Fibroblast of lung (primary cell): ENCODE measurements around the gene EIF1AD. TPM values are rescaled to one million over a fixed set of nuclear protein-coding genes. Genes with fewer than 3 reads are reported as not detected.

Experiments
- DNase-seq, 2 donors: peaks; one replicate each; pipeline versions ENCODE4 v3.0.0 to v3.0.0-alpha.2; 2010; ENCODE audit warnings: low read depth in 2 of 2
- H2AFZ ChIP-seq: 2 replicates; pipeline ENCODE4 v1.5.1; 2012; ENCODE audit warnings: low read length, control low read depth, inconsistent platforms
- H3K27ac ChIP-seq: 2 replicates; pipeline ENCODE4 v1.5.1; 2011; ENCODE audit warnings: low read length, control low read depth; ENCODE audit not compliant: insufficient read depth
- H3K27me3 ChIP-seq: 2 replicates; pipeline ENCODE4 v1.5.1; 2011; ENCODE audit warnings: mild to moderate bottlenecking, low read length; ENCODE audit not compliant: control insufficient read depth, insufficient read depth
- H3K36me3 ChIP-seq: 2 replicates; pipeline ENCODE4 v1.5.1; 2011; ENCODE audit warnings: low read length; ENCODE audit not compliant: control insufficient read depth, insufficient read depth
- H3K4me1 ChIP-seq: 2 replicates; pipeline ENCODE4 v1.5.1; 2011; ENCODE audit warnings: low read length; ENCODE audit not compliant: control insufficient read depth, insufficient read depth; ENCODE audit errors: extremely low read depth
- H3K4me2 ChIP-seq: 2 replicates; pipeline ENCODE4 v1.5.1; 2011; ENCODE audit warnings: low read length, control low read depth; ENCODE audit not compliant: insufficient read depth; ENCODE audit errors: extremely low read depth
- H3K4me3 ChIP-seq, 4 experiments: fragments of 200-600 bp in 1 of 4; sonication (generic) in 1 of 4; replicated peaks in 1 of 4; 2 replicates each; pipeline ENCODE4 v1.5.1; 2011 to 2016; ENCODE audit warnings: low read length in 4 of 4, low read depth in 3 of 4, mild to moderate bottlenecking in 3 of 4, control low read depth in 2 of 4, inconsistent platforms in 1 of 4, mixed read lengths in 1 of 4; ENCODE audit not compliant: insufficient read depth in 1 of 4; ENCODE audit errors: control extremely low read depth in 1 of 4
- H3K79me2 ChIP-seq: 2 replicates; pipeline ENCODE4 v1.5.1; 2012; ENCODE audit warnings: mild to moderate bottlenecking, low read length, inconsistent platforms; ENCODE audit not compliant: control insufficient read depth, insufficient read depth
- H3K9ac ChIP-seq: 2 replicates; pipeline ENCODE4 v1.5.1; 2011; ENCODE audit warnings: mild to moderate bottlenecking, low read length, control low read depth; ENCODE audit not compliant: insufficient read depth
- H3K9me3 ChIP-seq: 2 replicates; pipeline ENCODE4 v1.5.1; 2012; ENCODE audit warnings: low read depth, low read length; ENCODE audit not compliant: control insufficient read depth, insufficient read depth
- H4K20me1 ChIP-seq: 2 replicates; pipeline ENCODE4 v1.5.1; 2011; ENCODE audit warnings: low read length; ENCODE audit not compliant: control insufficient read depth, insufficient read depth; ENCODE audit errors: extremely low read depth
- CTCF ChIP-seq, 2 donors: IDR thresholded peaks in 1 of 2; conservative IDR thresholded peaks in 1 of 2; 1 replicate in 1 of 2; 2 replicates in 1 of 2; pipeline ENCODE4 v1.5.1; 2011 to 2012; ENCODE audit warnings: low read length in 2 of 2, control low read depth in 1 of 2, inconsistent platforms in 1 of 2, low read depth in 1 of 2, mild to moderate bottlenecking in 1 of 2
- EZH2 ChIP-seq: IDR thresholded peaks from 2 replicates; pipeline ENCODE4 v1.5.1; 2012; ENCODE audit warnings: low read length, control low read depth, mild to moderate bottlenecking; ENCODE audit errors: missing control alignments
- polyA plus RNA-seq, 2 donors: library from polyadenylated mRNA; depleted of rRNA in 1 of 2; stranded (reverse) in 1 of 2; unstranded in 1 of 2; fragments of >200 nt; gene quantifications; 2 replicates each; pipeline ENCODE4 v1.2.1, GENCODE V29; 2011 to 2012; ENCODE audit warnings: missing spikeins in 1 of 2
- total RNA-seq: library from RNA; depleted of rRNA; stranded (reverse); fragments of >200 nt; gene quantifications from 2 replicates; pipeline ENCODE4 v1.2.1, GENCODE V29; 2014

EIF1AD gene
- total and polyA plus RNA-seq, 2 donors (not counting 1 experiment from before 2014, with no cell fraction given), result 23.5 to 26.2 TPM

- DNase-seq, result no peak
- TF ChIP-seq EZH2 (no peak), CTCF (conservative IDR thresholded peaks at IDR 0.05 in 1 of 2, IDR thresholded peaks at IDR 0.05 in 1 of 2; ENCODE audit: low read depth in 1 of 2, low read length in 2 of 2) (no peak)
- H3K79me2 ChIP-seq, result peaks cover 16% of the 10 kb centered on the region
- peaks cover 17% of the 10 kb centered on the region for H3K27me3 ChIP-seq
- no peak within 1 kb of the TSS for H3K4me2 ChIP-seq
- peaks cover 4% of the 10 kb centered on the region for H3K4me1 ChIP-seq
- no peaks in the 10 kb centered on the region for H3K9me3 ChIP-seq
- no peak within 1 kb of the TSS for H3K9ac ChIP-seq
- no peak within 1 kb of the TSS for H3K4me3 ChIP-seq
- no peak within 1 kb of the TSS for H2AFZ ChIP-seq
- no peaks in the 10 kb centered on the region for H3K36me3 ChIP-seq
- no peaks in the 10 kb centered on the region for H4K20me1 ChIP-seq
- H3K27ac ChIP-seq, result no peak within 1 kb of the TSS
These were observed 46.8 kb upstream of the EIF1AD start, which contains the start of gene GAL3ST3 for GRCh38 chr11:66048547-66049323. Gene GAL3ST3, minus strand, starts transcription at chr11:66049161. Its CDS starts 3,746 bp downstream, at chr11:66045415.

- peak in 1 of 2 donors; percentile 50 for DNase-seq
These were observed 45.8 kb upstream of the EIF1AD start for GRCh38 chr11:66047541-66048365.

More at GRCh38 chr11:66047541-66048365, 45.8 kb upstream of the EIF1AD start:
- Histone ChIP-seq H4K20me1 (no peaks in the 10 kb centered on the region), H3K36me3 (no peaks in the 10 kb centered on the region), H3K4me1 (peaks cover 4% of the 10 kb centered on the region), H2AFZ (no peak overlapping the region), H3K9ac (no peak overlapping the region), H3K4me3 (no peak overlapping the region), H3K79me2 (peaks cover 6% of the 10 kb centered on the region), H3K27me3 (peaks cover 17% of the 10 kb centered on the region), H3K27ac (no peak overlapping the region), H3K4me2 (no peak overlapping the region), H3K9me3 (no peaks in the 10 kb centered on the region)
- TF ChIP-seq CTCF (conservative IDR thresholded peaks at IDR 0.05 in 1 of 2, IDR thresholded peaks at IDR 0.05 in 1 of 2; ENCODE audit: low read depth in 1 of 2, low read length in 2 of 2) (no peak), EZH2 (no peak)
